ENCODE results near the gene SREBF1.
"Not testable (repeated sequence)": the region's sequence is repeated elsewhere in the genome, so short reads cannot be mapped to it uniquely, and the experiment has no call there.

The SREBF1 gene

DNA sequence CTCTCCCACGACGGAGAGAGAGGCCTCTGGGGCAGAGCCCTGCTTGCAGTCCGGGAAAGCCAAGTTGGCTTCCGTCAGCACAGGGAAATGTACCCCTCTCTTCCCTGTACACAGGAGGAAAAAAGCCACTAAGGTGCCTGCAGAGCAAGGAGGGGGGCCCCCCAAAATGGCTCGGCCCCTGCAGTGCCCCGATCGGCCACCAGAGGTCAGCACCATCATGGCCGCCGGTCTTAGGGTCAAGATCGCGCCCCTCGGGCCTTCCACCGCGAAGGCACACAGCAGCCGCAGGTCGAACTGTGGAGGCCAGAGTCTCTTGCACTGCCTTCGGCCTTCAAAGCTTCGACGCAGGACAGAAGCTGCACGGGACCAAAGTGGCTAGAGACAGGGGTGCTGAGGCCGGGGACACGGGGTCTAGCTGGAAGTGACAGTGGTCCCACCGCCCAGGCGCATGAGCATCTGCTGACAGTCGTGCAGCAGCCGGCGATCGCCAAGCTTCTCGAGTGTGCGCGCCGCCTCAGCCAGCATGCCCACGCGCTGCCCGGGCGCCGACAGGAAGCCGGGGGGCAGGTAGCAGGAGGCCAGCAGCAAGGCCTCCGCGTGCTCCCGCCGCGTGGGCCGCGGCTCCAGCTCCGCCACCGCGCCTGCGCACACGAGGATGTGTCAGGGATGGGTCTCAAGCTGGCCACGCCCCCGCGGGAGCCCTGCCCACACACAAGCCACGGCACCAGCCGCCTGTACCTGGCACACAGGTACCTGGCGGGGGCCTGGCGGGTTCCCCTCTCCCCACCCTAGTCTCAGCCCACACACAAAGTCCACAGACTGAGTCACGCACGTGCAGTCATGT is 24.4 kb downstream of the SREBF1 start:
- TF ChIP-seq, protein P1, sequence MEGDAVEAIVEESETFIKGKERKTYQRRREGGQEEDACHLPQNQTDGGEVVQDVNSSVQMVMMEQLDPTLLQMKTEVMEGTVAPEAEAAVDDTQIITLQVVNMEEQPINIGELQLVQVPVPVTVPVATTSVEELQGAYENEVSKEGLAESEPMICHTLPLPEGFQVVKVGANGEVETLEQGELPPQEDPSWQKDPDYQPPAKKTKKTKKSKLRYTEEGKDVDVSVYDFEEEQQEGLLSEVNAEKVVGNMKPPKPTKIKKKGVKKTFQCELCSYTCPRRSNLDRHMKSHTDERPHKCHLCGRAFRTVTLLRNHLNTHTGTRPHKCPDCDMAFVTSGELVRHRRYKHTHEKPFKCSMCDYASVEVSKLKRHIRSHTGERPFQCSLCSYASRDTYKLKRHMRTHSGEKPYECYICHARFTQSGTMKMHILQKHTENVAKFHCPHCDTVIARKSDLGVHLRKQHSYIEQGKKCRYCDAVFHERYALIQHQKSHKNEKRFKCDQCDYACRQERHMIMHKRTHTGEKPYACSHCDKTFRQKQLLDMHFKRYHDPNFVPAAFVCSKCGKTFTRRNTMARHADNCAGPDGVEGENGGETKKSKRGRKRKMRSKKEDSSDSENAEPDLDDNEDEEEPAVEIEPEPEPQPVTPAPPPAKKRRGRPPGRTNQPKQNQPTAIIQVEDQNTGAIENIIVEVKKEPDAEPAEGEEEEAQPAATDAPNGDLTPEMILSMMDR (IDR thresholded peaks at IDR 0.05; ENCODE audit: low read depth, low read length, missing control alignments), result peak; percentile 95
- no peak for DNase-seq (ENCODE audit: extremely low read depth, low read depth)
- H3K4me3 ChIP-seq (replicated peaks; ENCODE audit: low read depth, low read length), result no peak overlapping the region

DNA sequence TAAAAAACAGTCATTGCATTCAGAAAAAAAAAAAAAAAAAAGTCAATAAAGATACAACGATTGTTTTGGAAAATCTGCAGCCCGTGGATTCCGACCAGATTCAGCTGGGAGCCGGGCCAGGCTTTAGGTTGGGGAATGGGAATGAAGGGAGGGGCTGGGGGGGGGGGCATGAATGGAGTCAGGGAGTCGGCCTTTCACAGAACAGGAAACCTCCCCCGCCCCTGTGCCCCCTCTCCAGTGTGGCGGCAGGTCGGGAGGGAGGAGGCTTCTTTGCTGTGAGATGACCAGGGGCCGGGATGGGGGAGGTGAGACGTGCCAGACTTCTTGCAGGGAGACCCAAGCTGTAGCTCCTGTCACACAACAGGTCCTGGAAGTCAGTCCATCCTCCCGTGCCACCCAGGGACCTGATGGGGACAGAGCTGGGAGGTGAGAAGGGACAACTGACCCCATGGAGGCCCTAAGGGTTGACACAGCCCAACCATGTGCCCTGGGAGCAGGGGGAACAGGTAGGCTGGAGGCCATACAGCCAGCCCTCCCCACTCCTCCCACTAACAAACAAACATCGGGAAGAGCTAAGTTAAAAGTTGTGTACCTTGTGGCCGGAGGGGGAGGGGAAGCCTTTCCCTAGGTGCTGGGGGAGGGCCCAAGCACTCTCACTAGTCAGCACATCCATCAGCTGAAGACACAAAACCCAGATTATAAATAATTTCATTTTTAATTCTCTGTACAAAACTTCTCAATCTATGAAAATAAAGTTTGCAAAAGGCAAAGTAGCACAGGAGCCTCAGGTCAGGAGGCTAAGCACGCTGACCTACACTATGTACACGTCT is 25.2 kb downstream of the SREBF1 start:
- no peak overlapping the region for H3K4me3 ChIP-seq (replicated peaks; ENCODE audit: low read depth, low read length)
- DNase-seq (ENCODE audit: extremely low read depth, low read depth), result no peak
- TF ChIP-seq, protein P1 (IDR thresholded peaks at IDR 0.05; ENCODE audit: low read depth, low read length, missing control alignments), result no peak

DNA sequence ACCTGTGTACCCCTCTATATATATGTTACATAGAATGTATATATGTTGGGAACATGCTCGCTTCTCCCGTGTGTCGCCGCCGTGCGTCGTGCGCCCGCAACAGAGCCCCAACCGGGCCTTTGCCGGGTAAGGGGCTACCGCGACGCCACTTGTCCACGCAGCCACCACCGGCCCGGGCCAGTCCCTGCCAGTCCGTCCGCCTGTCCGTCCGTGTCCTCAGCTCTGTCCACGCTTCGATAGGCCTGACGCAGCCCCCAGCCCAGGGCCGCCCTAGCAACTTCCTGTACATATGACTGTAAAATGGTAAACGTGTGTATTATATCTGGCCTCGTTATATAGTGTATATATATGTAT is 25.9 kb downstream of the SREBF1 start:
- TF ChIP-seq, protein P1 (IDR thresholded peaks at IDR 0.05; ENCODE audit: low read depth, low read length, missing control alignments), result no peak
- H3K4me3 ChIP-seq (replicated peaks; ENCODE audit: low read depth, low read length), result no peak overlapping the region
- no peak for DNase-seq (ENCODE audit: extremely low read depth, low read depth)

DNA sequence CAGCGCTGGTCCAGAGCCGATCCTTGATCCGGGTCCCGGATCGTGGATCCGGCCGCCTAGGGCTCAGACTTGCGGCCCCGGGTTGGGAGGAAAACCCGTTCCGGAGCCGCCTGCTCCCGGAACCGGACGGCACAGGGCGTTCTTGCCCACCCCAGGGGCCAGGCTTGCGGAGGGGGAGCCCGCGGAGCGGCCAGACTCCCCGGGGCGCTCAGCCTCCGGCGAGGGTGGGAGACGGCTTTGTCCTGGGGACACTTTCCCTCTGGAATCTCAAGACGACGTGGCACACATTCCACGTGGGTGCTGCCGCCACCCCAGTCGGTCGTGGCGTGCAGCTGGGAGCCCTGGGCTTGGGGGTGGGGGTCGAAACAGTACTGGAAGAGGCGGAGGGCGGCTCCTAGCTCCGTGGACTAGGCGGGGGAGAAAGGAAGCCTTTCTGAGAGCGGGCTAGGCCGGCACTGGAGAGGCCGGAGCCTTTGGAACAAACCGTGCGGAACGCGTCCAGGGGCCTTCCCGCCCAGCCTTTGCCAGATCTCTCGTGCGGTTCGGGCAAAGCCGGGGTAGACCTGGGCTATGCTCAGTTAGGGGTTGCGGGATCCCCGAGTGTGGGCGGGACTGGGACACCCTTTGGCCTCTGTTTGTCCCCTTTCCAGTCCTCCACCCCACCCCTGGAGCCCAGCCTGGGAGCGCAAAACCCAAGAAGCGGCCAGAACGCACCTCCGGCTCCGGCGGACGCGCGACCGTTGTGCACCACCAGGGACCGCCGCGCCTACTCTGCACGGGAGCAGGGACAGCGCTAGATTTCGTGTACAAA is 26.5 kb downstream of the SREBF1 start:
- H3K4me3 ChIP-seq (replicated peaks; ENCODE audit: low read depth, low read length), result no peak overlapping the region
- DNase-seq (ENCODE audit: extremely low read depth, low read depth), result no peak
- TF ChIP-seq, protein P1 (IDR thresholded peaks at IDR 0.05; ENCODE audit: low read depth, low read length, missing control alignments), result no peak

DNA sequence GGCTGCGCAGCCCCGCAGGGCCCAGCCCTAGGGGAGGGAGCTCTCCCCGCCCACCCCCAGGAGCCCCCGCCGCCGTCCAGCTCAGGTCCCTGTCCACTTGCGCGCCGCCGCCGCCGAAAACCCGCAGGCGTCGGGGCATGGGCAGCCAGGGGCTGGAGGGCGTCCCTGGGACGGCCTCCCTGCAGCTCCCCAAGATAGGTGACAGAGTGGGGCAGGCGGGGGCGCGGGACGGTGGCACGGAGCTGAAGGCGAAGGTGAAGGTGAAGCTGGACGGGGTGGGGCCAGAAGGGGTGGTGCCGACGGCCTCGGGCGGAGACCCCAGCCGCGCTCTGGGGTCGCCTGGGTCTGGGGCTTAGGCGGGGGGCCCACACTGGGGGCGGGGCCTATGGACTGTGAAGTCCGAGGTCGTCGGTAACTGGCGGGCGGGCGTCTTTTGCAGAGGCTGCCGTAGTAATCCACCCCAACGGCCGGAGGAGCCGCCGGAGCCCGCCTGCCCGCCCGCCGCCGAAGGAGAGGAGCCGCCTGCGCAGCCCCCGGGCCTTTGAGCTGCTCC is 27.2 kb downstream of the SREBF1 start:
- H3K4me3 ChIP-seq (replicated peaks; ENCODE audit: low read depth, low read length), result no peak overlapping the region
- TF ChIP-seq, protein P1 (IDR thresholded peaks at IDR 0.05; ENCODE audit: low read depth, low read length, missing control alignments), result no peak
- no peak for DNase-seq (ENCODE audit: extremely low read depth, low read depth)

DNA sequence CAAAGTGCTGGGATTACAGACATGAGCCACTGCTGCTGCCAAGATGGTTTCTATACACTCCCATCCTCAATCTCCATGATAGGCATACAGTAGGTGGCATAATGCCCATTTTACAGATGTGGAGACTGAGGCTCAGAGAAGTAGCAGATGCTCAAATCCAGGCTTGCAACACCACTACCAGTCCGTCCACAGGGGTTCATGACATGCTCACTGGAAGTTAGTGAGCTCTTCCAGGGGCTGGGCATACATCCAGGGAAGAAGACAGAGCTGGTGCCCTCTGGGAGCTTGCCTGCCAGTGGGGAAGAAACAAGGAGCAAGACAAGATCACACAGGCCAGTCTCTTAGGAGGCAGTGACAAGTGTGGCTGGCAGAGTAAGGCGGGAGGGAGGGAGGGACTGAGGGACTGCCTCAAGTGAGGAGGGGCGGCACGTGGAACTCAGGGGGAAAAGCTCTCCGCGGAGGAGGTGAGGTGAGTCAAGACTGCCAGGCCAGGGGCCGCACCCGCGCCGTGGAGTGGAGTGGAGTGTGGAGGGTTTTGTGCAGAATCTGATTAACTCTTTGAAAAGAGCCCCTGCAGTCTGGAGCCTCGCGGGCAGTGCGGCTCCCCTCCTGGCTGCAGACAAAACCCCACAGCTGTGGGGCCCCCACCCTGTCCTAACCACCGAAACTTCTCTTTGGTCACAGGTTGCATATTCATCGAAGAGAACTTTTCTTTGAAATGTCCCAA is 27.9 kb downstream of the SREBF1 start:
- H3K4me3 ChIP-seq (replicated peaks; ENCODE audit: low read depth, low read length), result no peak overlapping the region
- DNase-seq (ENCODE audit: extremely low read depth, low read depth), result no peak
- TF ChIP-seq, protein P1 (IDR thresholded peaks at IDR 0.05; ENCODE audit: low read depth, low read length, missing control alignments), result no peak

DNA sequence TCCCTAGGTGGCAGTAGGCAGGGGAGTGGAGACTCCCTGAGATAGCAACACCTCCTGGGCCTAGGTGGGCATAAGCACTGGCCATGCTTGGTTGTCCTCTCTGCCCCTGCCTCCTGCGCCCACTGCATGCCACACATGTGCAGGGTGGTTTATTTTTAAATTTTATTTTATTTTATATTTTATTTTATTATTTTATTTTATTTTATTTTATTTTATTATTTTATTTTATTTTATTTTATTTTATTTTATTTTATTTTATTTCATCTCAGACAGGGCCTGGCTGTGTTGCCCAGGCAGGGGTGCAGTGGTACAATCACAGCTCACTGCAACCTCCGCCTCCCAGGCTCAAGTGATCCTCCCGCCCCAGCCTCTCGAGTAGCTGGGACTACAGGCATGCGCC is 28.6 kb downstream of the SREBF1 start:
- DNase-seq (ENCODE audit: extremely low read depth, low read depth); H3K4me3 ChIP-seq (replicated peaks; ENCODE audit: low read depth, low read length): not testable (repeated sequence)

Data from HFF-Myc (cell line).